H9 (cell line): ENCODE data around the gene ADAMTSL2. TPM values are rescaled to one million over a fixed set of nuclear protein-coding genes. Genes with fewer than 3 reads are reported as not detected.

ENCODE experiments used
- DNase-seq: peaks from one replicate; pipeline ENCODE4 v3.0.0-alpha.2; 2017
- H2AFZ ChIP-seq: one replicate; pipeline ENCODE4 v1.6.1; 2013; ENCODE audit warnings: mild to moderate bottlenecking, low read length, control low read depth, moderate library complexity
- H2AK5ac ChIP-seq: 2 replicates; pipeline ENCODE4 v1.6.1; 2013; ENCODE audit warnings: low read length, control low read depth, mixed read lengths; ENCODE audit not compliant: insufficient read length
- H2BK120ac ChIP-seq: one replicate; pipeline ENCODE4 v1.6.1; 2013; ENCODE audit warnings: low read depth, mild to moderate bottlenecking, low read length, control low read depth, inconsistent platforms; ENCODE audit not compliant: poor library complexity, severe bottlenecking
- H2BK12ac ChIP-seq: 2 replicates; pipeline ENCODE4 v1.6.1; 2013; ENCODE audit warnings: low read length, control low read depth, mixed read lengths, low read depth; ENCODE audit not compliant: insufficient read length
- H2BK15ac ChIP-seq: 2 replicates; pipeline ENCODE4 v1.6.1; 2013; ENCODE audit warnings: low read depth, low read length, control low read depth
- H2BK20ac ChIP-seq: one replicate; pipeline ENCODE4 v1.6.1; 2013; ENCODE audit warnings: low read depth, mild to moderate bottlenecking, low read length, control low read depth, inconsistent platforms; ENCODE audit not compliant: poor library complexity, severe bottlenecking
- H2BK5ac ChIP-seq: 2 replicates; pipeline ENCODE4 v1.6.1; 2013; ENCODE audit warnings: low read length, control low read depth, mixed read lengths; ENCODE audit not compliant: insufficient read length
- H3K14ac ChIP-seq: 2 replicates; pipeline ENCODE4 v1.6.1; 2013; ENCODE audit warnings: low read length, control low read depth; ENCODE audit not compliant: insufficient read depth
- H3K18ac ChIP-seq: 2 replicates; pipeline ENCODE4 v1.6.1; 2013; ENCODE audit warnings: low read depth, mild to moderate bottlenecking, mixed read lengths, low read length, control low read depth; ENCODE audit not compliant: insufficient read length
- H3K23ac ChIP-seq: 2 replicates; pipeline ENCODE4 v1.6.1; 2013; ENCODE audit warnings: low read length, control low read depth, mixed read lengths, low read depth; ENCODE audit not compliant: insufficient read length
- H3K23me2 ChIP-seq: 2 replicates; pipeline ENCODE4 v1.6.1; 2013; ENCODE audit warnings: low read depth, mild to moderate bottlenecking, mixed read lengths, low read length, control low read depth; ENCODE audit not compliant: insufficient read length, poor library complexity, severe bottlenecking
- H3K27ac ChIP-seq: 2 replicates; pipeline ENCODE4 v1.5.1; 2013; ENCODE audit warnings: low read length, control low read depth, mixed read lengths, low read depth; ENCODE audit not compliant: insufficient read length
- H3K27me3 ChIP-seq: 2 replicates; pipeline ENCODE4 v1.6.1; 2013; ENCODE audit warnings: low read length, control low read depth, inconsistent platforms; ENCODE audit not compliant: insufficient read depth
- H3K4ac ChIP-seq: 2 replicates; pipeline ENCODE4 v1.6.1; 2013; ENCODE audit warnings: low read depth, mild to moderate bottlenecking, control low read depth, inconsistent platforms, low read length, moderate library complexity
- H3K4me1 ChIP-seq: 2 replicates; pipeline ENCODE4 v1.6.1; 2013; ENCODE audit warnings: low read length, control low read depth, inconsistent platforms; ENCODE audit not compliant: insufficient read depth
- H3K4me2 ChIP-seq: 2 replicates; pipeline ENCODE4 v1.6.1; 2013; ENCODE audit warnings: low read length, control low read depth, mixed read lengths; ENCODE audit not compliant: insufficient read length, insufficient read depth
- H3K56ac ChIP-seq: 2 replicates; pipeline ENCODE4 v1.6.1; 2013; ENCODE audit warnings: low read depth, mild to moderate bottlenecking, mixed read lengths, low read length, control low read depth; ENCODE audit not compliant: insufficient read length
- H3K79me1 ChIP-seq: 2 replicates; pipeline ENCODE4 v1.6.1; 2013; ENCODE audit warnings: low read depth, mild to moderate bottlenecking, moderate library complexity, low read length, control low read depth, inconsistent platforms; ENCODE audit not compliant: insufficient read depth, poor library complexity, severe bottlenecking
- H3K79me2 ChIP-seq: 2 replicates; pipeline ENCODE4 v1.6.1; 2013; ENCODE audit warnings: low read length, control low read depth, inconsistent platforms; ENCODE audit not compliant: insufficient read depth
- H3K9ac ChIP-seq: 2 replicates; pipeline ENCODE4 v1.6.1; 2013; ENCODE audit warnings: low read length, control low read depth, mixed read lengths; ENCODE audit not compliant: insufficient read length; ENCODE audit errors: extremely low read depth
- H3K9me3 ChIP-seq: one replicate; pipeline ENCODE4 v1.6.1; 2013; ENCODE audit warnings: low read depth, low read length, inconsistent platforms; ENCODE audit not compliant: control insufficient read depth
- H3T11ph ChIP-seq: one replicate; pipeline ENCODE4 v1.6.1; 2013; ENCODE audit warnings: mild to moderate bottlenecking, low read length, control low read depth, inconsistent platforms
- H4K20me1 ChIP-seq: one replicate; pipeline ENCODE4 v1.6.1; 2013; ENCODE audit not compliant: control insufficient read depth, insufficient read length, insufficient read depth
- H4K5ac ChIP-seq: 2 replicates; pipeline ENCODE4 v1.6.1; 2013; ENCODE audit warnings: low read depth, mild to moderate bottlenecking, mixed read lengths, low read length, control low read depth; ENCODE audit not compliant: insufficient read length
- H4K8ac ChIP-seq: replicated peaks from 2 replicates; pipeline ENCODE4 v1.6.1; 2013; ENCODE audit warnings: low read length, control low read depth, mixed read lengths, low read depth; ENCODE audit not compliant: insufficient read length
- H4K91ac ChIP-seq: 2 replicates; pipeline ENCODE4 v1.6.1; 2013; ENCODE audit warnings: low read depth, mild to moderate bottlenecking, moderate library complexity, mixed read lengths, low read length, control low read depth; ENCODE audit not compliant: insufficient read length
- H3K27ac Mint-ChIP-seq, 3 experiments: 2 replicates in 2 of 3; 3 replicates in 1 of 3; pipeline ENCODE4 v1.8.0; 2020 to 2021; ENCODE audit warnings: mixed read lengths in 3 of 3, mild to moderate bottlenecking in 1 of 3, moderate library complexity in 1 of 3
- H3K27me3 Mint-ChIP-seq: 2 replicates; pipeline ENCODE4 v1.8.0; 2021; ENCODE audit warnings: low read depth, mild to moderate bottlenecking, moderate library complexity, mixed read lengths
- H3K36me3 Mint-ChIP-seq, 3 experiments: 2 replicates in 2 of 3; 3 replicates in 1 of 3; pipeline ENCODE4 v1.8.0; 2020 to 2021; ENCODE audit warnings: low read depth in 3 of 3, mixed read lengths in 3 of 3; ENCODE audit not compliant: insufficient read depth in 1 of 3
- H3K4me1 Mint-ChIP-seq, 2 experiments: 2 replicates each; pipeline ENCODE4 v1.8.0; 2020; ENCODE audit warnings: mixed read lengths in 2 of 2
- H3K4me3 Mint-ChIP-seq, 2 experiments: 2 replicates in 1 of 2; 3 replicates in 1 of 2; pipeline ENCODE4 v1.8.0; 2020 to 2021; ENCODE audit warnings: mild to moderate bottlenecking in 2 of 2, mixed read lengths in 2 of 2, moderate library complexity in 1 of 2
- H3K9me3 Mint-ChIP-seq, 2 experiments: 2 replicates in 1 of 2; 3 replicates in 1 of 2; pipeline ENCODE4 v1.8.0; 2020; ENCODE audit warnings: mild to moderate bottlenecking in 2 of 2, mixed read lengths in 2 of 2, moderate library complexity in 1 of 2
- CTCF ChIP-seq: fragments of 200-600 bp; sonication (generic); conservative IDR thresholded peaks from 3 replicates; pipeline ENCODE4 v1.8.0; 2021; ENCODE audit warnings: antibody characterized with exemption, mild to moderate bottlenecking
- WGBS: extraction: QIAGEN DNeasy Blood & Tissue Kit; methylation state at CpG from one replicate; pipeline ENCODE4 v1.1.7; 2013; ENCODE audit warnings: missing lambda C conversion rate, low lambda C conversion rate, mixed read lengths; ENCODE audit not compliant: insufficient read length; ENCODE audit errors: extremely low coverage; 5-methylcytosine and 5-hydroxymethylcytosine counted together
- total RNA-seq: library from RNA; stranded (reverse); gene quantifications from 2 replicates; pipeline ENCODE4 v1.2.1, GENCODE V29; 2021

Gene ADAMTSL2
- total RNA-seq, 1 experiment from 2014 or later: 0.61 TPM

- no peak overlapping the region for H2AK5ac ChIP-seq
- H3K36me3 Mint-ChIP-seq: no peaks in the 10 kb centered on the region
- no peaks in the 10 kb centered on the region for H3K4me1 ChIP-seq
- no peak overlapping the region for H3K4me3 Mint-ChIP-seq
- H3K9me3 Mint-ChIP-seq: no peaks in the 10 kb centered on the region
- H4K5ac ChIP-seq: no peak overlapping the region
- no peak overlapping the region for H3K56ac ChIP-seq
- no peak overlapping the region for H2BK15ac ChIP-seq
- H2BK12ac ChIP-seq: no peak overlapping the region
- peaks cover 5 to 32% of the 10 kb centered on the region in 2 experiments; a peak in 3 of 4 replicates for H3K4me1 Mint-ChIP-seq
- H3K23me2 ChIP-seq: peaks cover 3% of the 10 kb centered on the region
- H3K79me2 ChIP-seq: no peaks in the 10 kb centered on the region
- no peak overlapping the region for H3K27ac ChIP-seq
- no peak overlapping the region for H3K27ac Mint-ChIP-seq
- H3K27me3 Mint-ChIP-seq: peaks cover 37% of the 10 kb centered on the region
- H4K91ac ChIP-seq: no peak overlapping the region
- no CpG with 5 or more reads among the region's 14 CpGs for WGBS
- no peaks in the 10 kb centered on the region for H4K20me1 ChIP-seq
- no peaks in the 10 kb centered on the region for H3K9me3 ChIP-seq
- H3K9ac ChIP-seq: no peak overlapping the region
- no peak overlapping the region for H3K4ac ChIP-seq
- no peak overlapping the region for H4K8ac ChIP-seq
- no peak overlapping the region for H3T11ph ChIP-seq
- H2BK5ac ChIP-seq: no peak overlapping the region
- no peak for DNase-seq
- no peak overlapping the region for H2BK20ac ChIP-seq
- H3K23ac ChIP-seq: no peak overlapping the region
- no peak overlapping the region for H3K4me2 ChIP-seq
- peaks cover 8% of the 10 kb centered on the region; the same call in 1 of the 2 replicates for H3K27me3 ChIP-seq
- H3K18ac ChIP-seq: no peak overlapping the region
- no peak; the same call in 2 of the 3 replicates for TF ChIP-seq CTCF
- no peak overlapping the region for H2BK120ac ChIP-seq
- no peak overlapping the region for H3K14ac ChIP-seq
- H3K79me1 ChIP-seq: no peaks in the 10 kb centered on the region
- no peak overlapping the region for H2AFZ ChIP-seq
Observed at GRCh38 chr9:133604856-133605255, 70.4 kb downstream of the ADAMTSL2 start.
